Nephron (organoid): Measurements from ENCODE around the gene ZFP36L2.

Experiments
- H3K27ac Mint-ChIP-seq, 3 experiments: 2 replicates each; pipeline ENCODE4 v1.8.0; 2020; ENCODE audit warnings: mixed read lengths in 3 of 3, mild to moderate bottlenecking in 2 of 3, moderate library complexity in 1 of 3
- H3K27me3 Mint-ChIP-seq: 2 replicates; pipeline ENCODE4 v1.8.0; 2021; ENCODE audit warnings: low read depth, mild to moderate bottlenecking, moderate library complexity, mixed read lengths
- H3K36me3 Mint-ChIP-seq: 2 replicates; pipeline ENCODE4 v1.8.0; 2020; ENCODE audit warnings: low read depth, mixed read lengths
- H3K4me1 Mint-ChIP-seq: 2 replicates; pipeline ENCODE4 v1.8.0; 2020; ENCODE audit warnings: mixed read lengths
- H3K4me3 Mint-ChIP-seq, 3 experiments: 2 replicates each; pipeline ENCODE4 v1.8.0; 2020; ENCODE audit warnings: mild to moderate bottlenecking in 3 of 3, mixed read lengths in 3 of 3, moderate library complexity in 2 of 3
- H3K9me3 Mint-ChIP-seq: 2 replicates; pipeline ENCODE4 v1.8.0; 2020; ENCODE audit warnings: mixed read lengths
- TF ChIP-seq, protein P1 (sequence below), 3 experiments: fragments of 200-600 bp; sonication (generic); IDR thresholded peaks; one replicate each; pipeline ENCODE4 v1.5.0; 2021; ENCODE audit warnings: antibody characterized with exemption in 3 of 3; ENCODE audit not compliant: unreplicated experiment in 3 of 3

Gene ZFP36L2

GRCh38 chr2:43183743-43184142 is 42.7 kb downstream of the ZFP36L2 start:
- no peaks in the 10 kb centered on the region for H3K9me3 Mint-ChIP-seq
- H3K4me1 Mint-ChIP-seq: peaks cover 30% of the 10 kb centered on the region
- H3K36me3 Mint-ChIP-seq: no peaks in the 10 kb centered on the region
- TF ChIP-seq, protein P1, sequence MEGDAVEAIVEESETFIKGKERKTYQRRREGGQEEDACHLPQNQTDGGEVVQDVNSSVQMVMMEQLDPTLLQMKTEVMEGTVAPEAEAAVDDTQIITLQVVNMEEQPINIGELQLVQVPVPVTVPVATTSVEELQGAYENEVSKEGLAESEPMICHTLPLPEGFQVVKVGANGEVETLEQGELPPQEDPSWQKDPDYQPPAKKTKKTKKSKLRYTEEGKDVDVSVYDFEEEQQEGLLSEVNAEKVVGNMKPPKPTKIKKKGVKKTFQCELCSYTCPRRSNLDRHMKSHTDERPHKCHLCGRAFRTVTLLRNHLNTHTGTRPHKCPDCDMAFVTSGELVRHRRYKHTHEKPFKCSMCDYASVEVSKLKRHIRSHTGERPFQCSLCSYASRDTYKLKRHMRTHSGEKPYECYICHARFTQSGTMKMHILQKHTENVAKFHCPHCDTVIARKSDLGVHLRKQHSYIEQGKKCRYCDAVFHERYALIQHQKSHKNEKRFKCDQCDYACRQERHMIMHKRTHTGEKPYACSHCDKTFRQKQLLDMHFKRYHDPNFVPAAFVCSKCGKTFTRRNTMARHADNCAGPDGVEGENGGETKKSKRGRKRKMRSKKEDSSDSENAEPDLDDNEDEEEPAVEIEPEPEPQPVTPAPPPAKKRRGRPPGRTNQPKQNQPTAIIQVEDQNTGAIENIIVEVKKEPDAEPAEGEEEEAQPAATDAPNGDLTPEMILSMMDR (IDR thresholded peaks at IDR 0.05; ENCODE audit: unreplicated experiment in 3 of 3): no peak
- peaks cover 11% of the 10 kb centered on the region for H3K27me3 Mint-ChIP-seq
- no peak overlapping the region for H3K4me3 Mint-ChIP-seq
- peak overlapping the region in 2 of 3 experiments; percentile 20 to 36 for H3K27ac Mint-ChIP-seq

DNA sequence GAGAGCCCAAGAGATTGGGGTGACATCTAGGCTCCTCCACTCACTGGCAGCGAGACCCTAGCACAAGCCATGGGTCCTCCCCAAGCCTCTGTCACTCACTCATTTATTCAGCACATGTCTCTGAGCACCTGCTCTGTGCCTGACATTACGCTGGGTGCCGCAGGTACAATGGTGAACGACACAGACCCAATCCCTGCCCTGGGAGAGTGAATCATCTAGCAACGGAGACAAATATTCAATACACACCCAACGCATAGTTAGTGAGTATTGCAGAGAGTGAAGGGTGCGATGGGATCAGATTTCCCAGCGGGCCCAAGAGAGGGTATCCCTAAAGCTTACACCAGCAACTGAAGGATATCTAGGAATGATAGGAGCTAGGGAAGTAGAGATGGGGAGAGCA is 45.5 kb downstream of the ZFP36L2 start:
- Mint-ChIP-seq H3K36me3 (no peaks in the 10 kb centered on the region), H3K9me3 (no peaks in the 10 kb centered on the region), H3K4me3 (no peak overlapping the region), H3K27me3 (peaks cover 14% of the 10 kb centered on the region), H3K27ac (peak overlapping the region; percentile 0 to 33 (median 32)), H3K4me1 (peaks cover 29% of the 10 kb centered on the region)
- TF ChIP-seq, protein P1 (IDR thresholded peaks at IDR 0.05; ENCODE audit: unreplicated experiment in 3 of 3): no peak

GRCh38 chr2:43179942-43180341 is 46.5 kb downstream of the ZFP36L2 start:
- H3K27ac Mint-ChIP-seq: peak overlapping the region in 2 of 3 experiments; percentile 32 to 60
- TF ChIP-seq, protein P1 (IDR thresholded peaks at IDR 0.05; ENCODE audit: unreplicated experiment in 3 of 3): no peak
- no peaks in the 10 kb centered on the region for H3K36me3 Mint-ChIP-seq
- H3K4me1 Mint-ChIP-seq: peaks cover 32% of the 10 kb centered on the region
- H3K9me3 Mint-ChIP-seq: no peaks in the 10 kb centered on the region
- no peak overlapping the region for H3K4me3 Mint-ChIP-seq
- peaks cover 10% of the 10 kb centered on the region for H3K27me3 Mint-ChIP-seq

DNA sequence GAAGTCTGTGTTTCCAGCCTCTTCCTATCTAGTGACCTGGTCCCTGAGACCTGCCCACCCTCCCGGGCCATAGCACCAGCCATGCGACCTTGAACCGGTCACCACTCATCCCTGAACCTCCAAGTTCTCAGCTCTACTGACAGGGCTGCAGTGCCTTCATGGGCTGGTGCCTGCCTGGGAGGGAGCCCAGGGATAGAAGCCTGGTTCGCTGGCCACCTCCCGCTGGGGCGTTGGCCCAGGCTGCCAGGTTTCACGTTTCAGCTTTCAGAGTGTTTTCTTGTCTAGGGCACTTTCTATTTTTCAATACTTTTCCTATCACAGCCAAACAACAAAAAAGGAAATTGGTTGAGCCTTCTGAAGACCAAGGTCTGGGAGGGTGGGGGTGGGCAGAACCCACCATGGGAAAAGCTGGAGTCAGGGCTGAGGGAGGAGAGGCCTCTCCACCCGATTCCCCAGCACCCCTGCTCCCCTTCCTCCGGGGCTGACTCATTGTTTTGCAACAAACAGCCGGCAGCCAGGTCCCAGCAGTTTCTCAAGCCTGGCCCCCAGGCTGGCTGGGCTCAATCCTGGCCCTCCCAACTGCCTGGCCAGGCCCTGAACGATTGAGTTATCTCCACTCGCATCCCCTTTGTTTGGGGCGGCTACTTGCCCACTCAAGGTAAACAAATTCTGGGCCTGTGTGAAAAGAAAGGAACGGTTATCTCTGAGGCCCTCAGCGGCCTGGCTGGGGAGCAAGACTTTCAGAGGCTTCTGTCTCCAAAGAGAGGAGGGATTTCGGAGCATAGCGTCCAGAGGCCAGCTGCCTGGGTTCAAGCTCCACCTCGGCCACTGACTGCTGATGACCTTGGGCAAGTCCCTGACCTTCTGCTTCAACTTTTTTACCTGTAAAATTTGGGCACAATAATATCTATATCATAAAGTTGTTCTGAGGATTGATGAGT is 47.5 kb downstream of the ZFP36L2 start:
- peaks cover 43% of the 10 kb centered on the region for H3K4me1 Mint-ChIP-seq
- no peaks in the 10 kb centered on the region for H3K9me3 Mint-ChIP-seq
- peak overlapping the region in 1 of 3 experiments; percentile 33 for H3K4me3 Mint-ChIP-seq
- TF ChIP-seq, protein P1 (IDR thresholded peaks at IDR 0.05; ENCODE audit: unreplicated experiment in 3 of 3): no peak
- H3K27ac Mint-ChIP-seq: peak overlapping the region; percentile 94 to 99 (median 99)
- peaks cover 6% of the 10 kb centered on the region for H3K27me3 Mint-ChIP-seq
- H3K36me3 Mint-ChIP-seq: no peaks in the 10 kb centered on the region

- Mint-ChIP-seq H3K36me3 (no peaks in the 10 kb centered on the region), H3K27me3 (peaks cover 6% of the 10 kb centered on the region), H3K4me3 (no peak overlapping the region), H3K4me1 (peaks cover 45% of the 10 kb centered on the region), H3K27ac (peak overlapping the region; percentile 94 to 99 (median 99)), H3K9me3 (no peaks in the 10 kb centered on the region)
- TF ChIP-seq, protein P1 (IDR thresholded peaks at IDR 0.05; ENCODE audit: unreplicated experiment in 3 of 3): no peak
These were observed 48.3 kb downstream of the ZFP36L2 start for GRCh38 chr2:43178055-43178598.
